ENCODE data around the gene OPALIN.

OPALIN gene

GRCh38 chr10:96376483-96376882 is 17.7 kb upstream of the OPALIN start:
- no peaks in the 10 kb centered on the region for H3F3A ChIP-seq (ENCODE audit: low read depth)
- H2AFZ ChIP-seq (ENCODE audit: low read length) = no peak overlapping the region
- no peaks in the 10 kb centered on the region for H3K9me2 ChIP-seq (replicated peaks; ENCODE audit: low read depth, low read length)
- no peaks in the 10 kb centered on the region for H3K79me2 ChIP-seq (ENCODE audit: insufficient read depth, low read length)
- no peaks in the 10 kb centered on the region for H3K27me3 ChIP-seq (ENCODE audit: insufficient read depth, low read length, poor library complexity, severe bottlenecking)
- H3K4me2 ChIP-seq (ENCODE audit: low read depth, low read length, poor library complexity, severe bottlenecking) = no peak overlapping the region
- H3K4me1 ChIP-seq (ENCODE audit: insufficient read depth, low read length, poor library complexity, severe bottlenecking) = no peaks in the 10 kb centered on the region
- H4K20me1 ChIP-seq (ENCODE audit: insufficient read depth, low read length, poor library complexity, severe bottlenecking) = no peaks in the 10 kb centered on the region
- H3K9ac ChIP-seq (ENCODE audit: low read depth, low read length, poor library complexity, severe bottlenecking) = no peak overlapping the region
- no peak overlapping the region for H3K4me3 ChIP-seq (ENCODE audit: low read length, poor library complexity, severe bottlenecking)
- no peak for TF ChIP-seq CTCF (conservative IDR thresholded peaks at IDR 0.05; ENCODE audit: low read length)
- no peak for TF ChIP-seq EZH2phosphoT487 (IDR thresholded peaks at IDR 0.05; ENCODE audit: borderline replicate concordance)
- H3K9me3 ChIP-seq (ENCODE audit: insufficient read depth, low read depth, low read length) = no peaks in the 10 kb centered on the region
- no peaks in the 10 kb centered on the region for H3K36me3 ChIP-seq (ENCODE audit: insufficient read depth, low read length)

- no peaks in the 10 kb centered on the region for H3K9me2 ChIP-seq (replicated peaks; ENCODE audit: low read depth, low read length)
- H3K9ac ChIP-seq (ENCODE audit: low read depth, low read length, poor library complexity, severe bottlenecking) = peak overlapping the region; percentile 64
- H3K79me2 ChIP-seq (ENCODE audit: insufficient read depth, low read length) = no peaks in the 10 kb centered on the region
- no peaks in the 10 kb centered on the region for H3K27me3 ChIP-seq (ENCODE audit: insufficient read depth, low read length, poor library complexity, severe bottlenecking)
- no peaks in the 10 kb centered on the region for H3K4me1 ChIP-seq (ENCODE audit: insufficient read depth, low read length, poor library complexity, severe bottlenecking)
- no peaks in the 10 kb centered on the region for H3K36me3 ChIP-seq (ENCODE audit: insufficient read depth, low read length)
- no peaks in the 10 kb centered on the region for H4K20me1 ChIP-seq (ENCODE audit: insufficient read depth, low read length, poor library complexity, severe bottlenecking)
- H2AFZ ChIP-seq (ENCODE audit: low read length) = peak overlapping the region; percentile 100
- H3K9me3 ChIP-seq (ENCODE audit: insufficient read depth, low read depth, low read length) = no peaks in the 10 kb centered on the region
- peak; percentile 93 for TF ChIP-seq CTCF (conservative IDR thresholded peaks at IDR 0.05; ENCODE audit: low read length)
- TF ChIP-seq EZH2phosphoT487 (IDR thresholded peaks at IDR 0.05; ENCODE audit: borderline replicate concordance) = no peak
- peak overlapping the region; percentile 77 for H3K4me3 ChIP-seq (ENCODE audit: low read length, poor library complexity, severe bottlenecking)
- H3F3A ChIP-seq (ENCODE audit: low read depth) = no peaks in the 10 kb centered on the region
- H3K4me2 ChIP-seq (ENCODE audit: low read depth, low read length, poor library complexity, severe bottlenecking) = peak overlapping the region; percentile 95
These were observed 16.4 kb upstream of the OPALIN start for GRCh38 chr10:96374985-96375830.

GRCh38 chr10:96374639-96374984 is 15.8 kb upstream of the OPALIN start:
- TF ChIP-seq EZH2phosphoT487 (IDR thresholded peaks at IDR 0.05; ENCODE audit: borderline replicate concordance) (no peak), CTCF (conservative IDR thresholded peaks at IDR 0.05; ENCODE audit: low read length) (no peak)
- H3F3A ChIP-seq (ENCODE audit: low read depth) = no peaks in the 10 kb centered on the region
- peak overlapping the region; percentile 77 for H3K4me3 ChIP-seq (ENCODE audit: low read length, poor library complexity, severe bottlenecking)
- peak overlapping the region; percentile 100 for H2AFZ ChIP-seq (ENCODE audit: low read length)
- H3K4me1 ChIP-seq (ENCODE audit: insufficient read depth, low read length, poor library complexity, severe bottlenecking) = no peaks in the 10 kb centered on the region
- peak overlapping the region; percentile 95 for H3K4me2 ChIP-seq (ENCODE audit: low read depth, low read length, poor library complexity, severe bottlenecking)
- no peaks in the 10 kb centered on the region for H3K9me3 ChIP-seq (ENCODE audit: insufficient read depth, low read depth, low read length)
- H3K9me2 ChIP-seq (replicated peaks; ENCODE audit: low read depth, low read length) = no peaks in the 10 kb centered on the region
- H3K9ac ChIP-seq (ENCODE audit: low read depth, low read length, poor library complexity, severe bottlenecking) = peak overlapping the region; percentile 64
- H4K20me1 ChIP-seq (ENCODE audit: insufficient read depth, low read length, poor library complexity, severe bottlenecking) = no peaks in the 10 kb centered on the region
- no peaks in the 10 kb centered on the region for H3K36me3 ChIP-seq (ENCODE audit: insufficient read depth, low read length)
- no peaks in the 10 kb centered on the region for H3K27me3 ChIP-seq (ENCODE audit: insufficient read depth, low read length, poor library complexity, severe bottlenecking)
- H3K79me2 ChIP-seq (ENCODE audit: insufficient read depth, low read length) = no peaks in the 10 kb centered on the region
